Dedifferentiated amniotic fluid mesenchymal stem cell (primary cell): ENCODE data around the gene STK38L.

Experiments
- DNase-seq: peaks from one replicate; pipeline ENCODE4 v3.0.0-alpha.2; 2016; ENCODE audit errors: extremely low spot score

STK38L gene

DNA sequence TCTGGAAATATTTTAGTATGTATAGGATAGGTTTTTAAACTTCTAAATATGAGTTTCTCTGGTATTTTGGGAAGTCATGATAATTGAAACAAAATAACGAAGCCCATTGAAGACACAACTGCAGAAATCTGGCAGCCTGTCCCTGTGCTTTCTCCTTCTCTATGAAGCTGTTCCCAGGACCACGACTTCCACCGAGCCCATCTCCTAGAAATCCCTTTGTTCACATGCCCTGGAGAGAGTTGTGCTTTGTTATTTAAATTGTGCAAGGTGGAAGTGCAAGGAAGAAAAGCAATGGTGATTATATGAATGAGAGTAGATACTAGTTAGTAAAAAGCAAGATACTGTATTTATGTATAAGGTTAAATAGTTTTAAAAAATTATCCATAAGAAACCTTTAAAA lies 32.2 kb downstream of the STK38L start:
- DNase-seq = no peak

DNA sequence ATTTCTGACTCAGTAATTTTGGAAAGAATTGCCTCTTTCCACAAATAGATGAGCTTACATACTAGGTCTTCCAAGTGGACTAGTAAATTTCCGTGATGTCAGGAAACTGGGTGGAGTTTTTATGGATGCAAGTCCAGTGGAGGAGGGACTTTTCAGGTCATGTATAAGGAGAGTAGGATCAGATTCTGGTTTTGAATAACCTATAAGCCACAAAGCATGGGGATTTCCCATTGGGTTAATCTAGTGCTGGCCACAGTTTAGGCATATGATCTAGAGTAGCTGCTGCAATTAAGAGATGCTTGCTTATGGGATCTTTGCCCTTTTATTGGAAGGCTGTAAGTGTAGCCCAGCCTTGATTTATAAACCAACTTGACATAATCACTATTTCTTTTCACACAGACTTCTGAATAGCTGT lies 33.8 kb downstream of the STK38L start:
- DNase-seq = peak; percentile 92

DNA sequence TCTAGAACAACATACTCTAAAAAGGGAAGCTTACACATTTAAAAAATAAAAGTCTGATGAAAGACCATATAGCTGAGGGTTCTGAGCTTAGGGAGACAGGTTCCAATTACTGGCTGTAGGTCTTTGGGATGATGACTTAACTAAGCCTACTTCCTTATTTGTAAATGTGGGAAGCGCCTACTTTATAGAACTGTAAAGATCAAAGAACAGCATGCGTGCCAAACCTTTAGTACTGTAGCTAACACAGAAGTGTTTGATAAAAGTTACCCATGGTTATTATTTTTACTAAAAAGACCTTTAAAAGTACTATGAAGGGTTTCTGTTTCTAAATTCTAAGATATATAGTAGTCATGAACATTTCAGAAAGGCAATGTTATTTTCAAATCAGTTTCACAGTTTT lies 35.7 kb downstream of the STK38L start:
- no peak for DNase-seq

DNA sequence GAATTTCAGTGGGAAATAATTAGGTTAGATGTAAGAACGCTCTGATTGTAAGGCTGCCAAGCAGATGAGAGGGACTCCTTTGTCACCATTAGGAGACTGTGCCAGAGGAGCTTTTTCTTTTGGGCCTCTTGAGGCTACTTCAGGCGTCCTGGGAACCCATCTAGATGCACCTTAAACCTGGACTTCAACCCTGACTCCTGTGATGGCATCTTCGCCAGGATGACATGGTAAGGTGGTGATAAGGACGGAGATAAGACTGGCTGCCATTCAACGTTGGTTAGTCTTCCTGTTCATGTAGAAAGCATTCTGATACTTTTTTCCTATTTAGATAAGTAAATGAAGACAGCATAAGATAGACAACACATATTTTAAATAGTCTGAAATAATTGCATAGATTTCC lies 36.3 kb downstream of the STK38L start:
- no peak for DNase-seq

DNA sequence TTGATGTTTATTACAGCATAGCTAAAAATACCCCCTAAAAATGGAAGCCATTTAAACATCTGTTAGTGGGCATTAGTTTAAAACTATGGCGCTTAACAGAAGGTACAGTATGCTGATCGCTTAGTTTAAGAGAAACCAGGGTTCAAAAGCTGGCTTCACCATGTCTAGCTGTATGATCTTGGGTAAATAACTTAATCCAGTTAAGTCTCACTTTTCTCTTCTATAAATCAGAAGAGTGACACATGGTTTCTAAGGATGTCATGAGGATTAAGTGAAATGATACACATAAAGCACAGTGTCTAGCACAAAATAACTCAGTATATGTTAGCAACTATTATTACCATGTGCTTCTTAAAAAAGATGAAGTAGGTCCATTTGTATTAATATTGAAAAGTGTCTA lies 38.7 kb downstream of the STK38L start:
- no peak for DNase-seq

DNA sequence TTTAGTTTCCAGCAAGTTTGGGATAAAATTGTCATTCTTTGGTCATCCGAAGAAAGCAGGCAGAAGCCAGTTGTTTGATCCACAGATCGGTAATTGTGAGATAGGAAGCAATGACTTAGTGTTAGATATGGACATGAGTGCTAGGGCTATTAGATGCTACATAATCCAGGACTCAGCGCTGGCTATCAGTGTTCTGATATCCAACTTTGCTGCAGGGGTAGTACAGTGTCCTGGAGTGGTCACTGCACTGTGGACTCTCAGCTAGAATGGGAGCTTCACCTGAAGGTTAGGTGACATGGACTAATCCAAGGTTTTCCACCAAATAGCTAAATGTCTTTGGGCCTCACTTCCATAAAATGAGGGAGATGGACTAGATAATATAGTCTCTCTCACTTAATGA lies 39.9 kb downstream of the STK38L start:
- no peak for DNase-seq

DNA sequence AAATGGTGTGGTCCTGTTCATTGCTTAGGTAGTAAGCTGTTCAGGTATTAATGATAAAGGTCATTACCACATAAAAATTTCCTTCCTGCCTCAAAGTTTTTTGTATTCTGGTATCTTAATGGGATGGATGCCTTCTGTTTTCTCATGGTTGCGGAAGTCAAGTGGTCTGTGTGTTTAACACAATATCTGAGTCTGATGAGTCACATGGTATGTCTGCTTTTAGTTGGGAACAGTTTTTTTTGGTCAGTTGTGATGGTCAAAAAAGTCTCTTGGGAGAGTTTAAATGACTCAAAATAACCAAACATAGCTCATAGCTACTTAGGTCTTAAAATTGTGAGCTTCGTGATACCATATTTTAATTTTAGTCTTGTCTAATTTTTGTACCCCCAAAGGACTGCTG lies 40.7 kb downstream of the STK38L start:
- DNase-seq = no peak

DNA sequence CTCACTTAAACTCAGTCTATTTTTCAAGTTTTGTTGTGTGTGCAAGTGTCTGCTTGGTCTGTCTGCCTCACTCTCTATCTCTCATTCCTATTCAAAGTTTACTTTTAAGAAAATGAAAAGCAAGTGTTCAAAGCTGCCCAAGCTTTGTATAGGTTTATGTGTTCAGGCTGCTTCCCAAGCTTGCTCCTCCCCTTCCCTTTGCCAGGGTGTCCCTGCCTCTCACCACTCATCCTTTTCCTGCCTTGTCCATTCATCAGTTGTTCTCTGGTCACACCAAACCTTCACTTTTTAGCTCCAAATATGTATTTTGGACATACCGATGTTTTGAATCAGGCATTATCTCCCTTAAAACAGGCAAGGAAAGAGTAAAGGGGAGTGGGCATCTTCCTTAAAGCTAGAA lies 41.3 kb downstream of the STK38L start:
- no peak for DNase-seq

DNA sequence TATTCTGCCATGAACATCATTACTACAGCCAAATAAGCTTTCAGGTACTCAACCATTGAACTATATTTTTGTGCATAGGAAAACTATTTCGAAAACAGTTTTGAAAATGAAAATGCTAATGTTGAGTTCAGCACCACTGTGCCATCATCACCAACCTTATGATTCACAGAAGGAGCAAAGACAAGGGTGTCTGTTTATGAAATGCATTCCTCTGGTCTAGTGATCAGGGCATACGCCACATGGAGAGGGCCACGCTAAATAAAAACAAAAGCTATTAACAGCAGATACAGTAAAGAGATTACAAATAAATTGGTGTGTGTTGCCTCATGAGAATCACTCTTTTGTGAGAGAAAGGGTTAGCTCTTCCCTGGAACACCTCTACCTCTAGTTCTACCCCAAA lies 45.3 kb downstream of the STK38L start:
- DNase-seq = no peak

DNA sequence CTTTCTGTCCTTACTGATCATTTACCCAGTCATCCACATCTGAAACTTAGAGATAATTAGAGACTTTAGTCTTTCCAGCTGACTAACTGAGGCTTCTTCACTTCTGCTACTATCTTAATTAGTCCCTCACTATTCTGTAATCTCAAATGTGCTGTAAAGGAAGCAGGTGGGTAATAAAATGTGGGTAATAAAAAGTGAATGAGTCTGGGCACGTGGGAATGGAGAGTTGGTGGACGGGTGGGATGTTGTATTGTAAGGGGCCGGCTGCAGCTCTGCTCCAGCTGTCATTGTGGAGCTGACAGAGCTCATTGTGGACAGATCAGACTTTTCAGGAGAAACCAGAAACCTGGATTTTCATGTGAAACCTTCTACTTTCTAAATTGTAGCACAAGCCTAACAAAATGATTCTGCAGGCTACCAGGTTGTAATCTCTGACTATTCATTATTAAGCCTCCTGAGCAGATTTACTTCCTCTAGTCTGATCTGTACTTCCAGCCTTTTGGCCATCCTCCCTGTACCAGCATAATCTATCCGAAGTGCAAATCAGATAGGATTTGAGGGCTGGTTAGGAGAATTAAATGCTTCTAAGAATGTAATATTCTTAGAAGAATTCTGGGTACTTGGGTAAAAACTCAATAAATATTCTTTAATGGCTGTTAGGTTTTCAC lies 46.5 kb downstream of the STK38L start:
- DNase-seq = no peak

DNA sequence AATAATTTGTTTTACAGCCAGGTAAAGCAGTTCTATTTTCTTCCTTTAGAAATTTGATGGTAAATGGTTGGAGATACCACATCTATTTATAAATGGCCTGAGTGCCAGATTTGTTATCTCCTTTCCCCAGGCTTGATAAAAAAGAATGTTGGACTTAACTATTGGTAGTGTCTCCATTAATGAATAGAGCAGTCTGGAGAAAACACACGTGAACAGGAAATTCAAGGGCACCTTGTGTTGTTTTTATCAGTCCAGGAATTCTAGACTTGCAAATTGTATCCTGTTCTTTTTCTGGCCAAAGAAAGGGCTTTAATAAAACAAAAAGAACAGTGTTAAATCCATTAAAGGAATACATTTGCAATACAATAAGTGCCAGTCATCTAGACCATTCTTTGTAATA lies 47.8 kb downstream of the STK38L start:
- DNase-seq = no peak

DNA sequence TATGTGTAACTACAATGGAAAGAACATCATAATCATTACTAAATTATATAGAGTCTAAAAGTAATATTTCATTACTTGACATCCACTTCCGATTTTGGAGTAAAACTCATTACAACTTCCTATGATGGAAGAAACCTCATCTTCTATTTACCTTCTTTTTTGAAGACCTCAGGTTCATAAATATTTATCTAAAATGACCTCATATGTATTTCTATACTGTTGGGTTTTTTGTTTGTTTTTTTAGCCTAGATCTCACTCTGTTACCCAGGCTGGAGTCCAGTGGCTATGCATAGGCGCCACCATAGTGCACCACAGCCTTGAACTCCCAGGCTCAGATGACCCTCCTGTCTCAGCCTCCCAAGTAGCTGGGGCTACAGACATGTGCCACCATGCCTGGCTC lies 48.6 kb downstream of the STK38L start:
- no peak for DNase-seq

DNA sequence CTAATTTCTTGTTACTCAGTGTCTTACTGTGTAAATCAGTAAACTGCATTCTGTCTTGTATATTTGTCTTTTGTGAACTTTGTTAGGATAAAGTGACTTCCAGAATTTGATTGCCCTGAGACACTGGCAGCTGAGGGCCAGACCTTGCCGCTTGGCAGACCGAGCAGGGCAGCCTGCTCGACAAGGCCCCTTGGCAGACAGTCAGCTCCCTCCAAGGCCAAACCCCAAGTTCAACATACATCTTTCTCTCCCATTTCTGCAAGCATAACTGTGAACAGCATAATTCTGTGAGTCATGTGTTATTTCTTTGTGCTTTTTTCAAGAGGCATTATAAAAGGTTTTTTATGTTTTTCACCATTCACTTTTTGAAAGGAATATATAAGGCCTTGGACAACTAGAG lies 49.4 kb downstream of the STK38L start:
- no peak for DNase-seq

DNA sequence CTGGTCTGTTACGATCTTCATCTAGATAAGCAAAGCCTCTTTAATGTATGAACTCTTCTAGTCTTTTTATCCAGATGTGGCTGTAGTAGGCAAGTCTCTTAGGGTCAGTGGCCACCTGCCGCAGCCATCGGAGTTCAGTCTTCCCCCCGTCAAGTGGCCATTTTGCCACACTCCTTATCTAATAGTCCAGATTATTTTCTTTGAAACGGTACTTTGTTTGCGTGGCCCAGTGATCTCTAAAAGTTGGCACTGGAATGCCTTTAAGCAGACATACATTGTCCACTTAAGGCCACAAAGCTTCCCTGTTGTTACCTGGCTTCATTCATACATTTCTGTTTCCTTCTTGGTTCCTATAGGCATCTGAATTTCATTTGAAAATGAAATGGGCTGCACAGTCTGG lies 52.6 kb downstream of the STK38L start:
- no peak for DNase-seq

DNA sequence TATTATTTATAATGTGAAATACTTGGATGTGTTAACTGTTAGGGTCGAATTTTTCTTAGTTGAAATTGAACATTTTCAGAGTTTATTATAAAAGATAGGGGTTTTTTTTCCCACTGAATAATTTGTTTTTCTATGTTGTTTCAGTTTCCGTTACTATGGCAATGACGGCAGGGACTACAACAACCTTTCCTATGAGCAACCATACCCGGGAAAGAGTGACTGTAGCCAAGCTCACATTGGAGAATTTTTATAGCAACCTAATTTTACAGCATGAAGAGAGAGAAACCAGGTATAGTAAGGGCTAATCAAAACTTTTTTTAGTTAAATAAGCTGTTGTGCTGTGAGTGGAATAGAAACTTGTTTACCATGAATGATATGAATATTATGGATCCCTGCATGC lies 53.5 kb downstream of the STK38L start:
- no peak for DNase-seq

DNA sequence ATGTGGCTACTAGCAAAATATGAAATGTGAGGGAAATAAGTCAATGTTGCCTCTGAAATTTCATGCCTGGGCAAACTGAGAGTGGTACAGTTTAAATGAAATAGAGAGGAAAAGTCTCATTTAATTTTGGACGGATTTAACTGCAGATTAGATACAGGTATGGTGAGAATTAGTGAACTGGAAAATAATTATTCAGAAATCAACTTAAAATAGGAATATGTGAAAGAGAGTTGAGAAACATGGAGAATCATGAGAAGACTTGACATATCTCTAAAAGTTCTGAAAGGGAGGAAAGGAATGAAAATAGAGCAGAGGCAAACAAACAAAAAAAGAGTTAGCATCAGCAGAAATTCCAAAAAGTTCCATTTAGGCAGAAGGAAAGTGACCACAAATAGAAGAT lies 55.0 kb downstream of the STK38L start:
- DNase-seq = no peak

DNA sequence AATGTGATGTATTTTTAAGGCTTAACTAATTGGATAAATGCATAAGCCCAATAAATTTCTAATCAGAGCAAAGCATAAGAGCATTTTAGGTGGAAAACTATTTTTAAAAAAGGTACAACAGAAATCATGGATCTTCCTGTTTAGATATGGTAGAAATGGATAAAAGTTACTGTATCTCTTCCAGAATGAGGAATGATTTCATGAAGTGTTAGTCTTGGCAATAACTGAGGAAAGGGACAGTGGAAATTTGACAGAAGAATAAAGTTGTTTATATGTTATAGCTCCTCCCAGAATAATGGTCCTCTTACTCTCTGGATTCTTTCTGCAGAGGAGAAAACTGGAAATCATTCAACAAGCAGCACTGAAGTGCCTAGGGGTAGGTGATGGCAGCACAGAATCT lies 56.1 kb downstream of the STK38L start:
- DNase-seq = no peak

DNA sequence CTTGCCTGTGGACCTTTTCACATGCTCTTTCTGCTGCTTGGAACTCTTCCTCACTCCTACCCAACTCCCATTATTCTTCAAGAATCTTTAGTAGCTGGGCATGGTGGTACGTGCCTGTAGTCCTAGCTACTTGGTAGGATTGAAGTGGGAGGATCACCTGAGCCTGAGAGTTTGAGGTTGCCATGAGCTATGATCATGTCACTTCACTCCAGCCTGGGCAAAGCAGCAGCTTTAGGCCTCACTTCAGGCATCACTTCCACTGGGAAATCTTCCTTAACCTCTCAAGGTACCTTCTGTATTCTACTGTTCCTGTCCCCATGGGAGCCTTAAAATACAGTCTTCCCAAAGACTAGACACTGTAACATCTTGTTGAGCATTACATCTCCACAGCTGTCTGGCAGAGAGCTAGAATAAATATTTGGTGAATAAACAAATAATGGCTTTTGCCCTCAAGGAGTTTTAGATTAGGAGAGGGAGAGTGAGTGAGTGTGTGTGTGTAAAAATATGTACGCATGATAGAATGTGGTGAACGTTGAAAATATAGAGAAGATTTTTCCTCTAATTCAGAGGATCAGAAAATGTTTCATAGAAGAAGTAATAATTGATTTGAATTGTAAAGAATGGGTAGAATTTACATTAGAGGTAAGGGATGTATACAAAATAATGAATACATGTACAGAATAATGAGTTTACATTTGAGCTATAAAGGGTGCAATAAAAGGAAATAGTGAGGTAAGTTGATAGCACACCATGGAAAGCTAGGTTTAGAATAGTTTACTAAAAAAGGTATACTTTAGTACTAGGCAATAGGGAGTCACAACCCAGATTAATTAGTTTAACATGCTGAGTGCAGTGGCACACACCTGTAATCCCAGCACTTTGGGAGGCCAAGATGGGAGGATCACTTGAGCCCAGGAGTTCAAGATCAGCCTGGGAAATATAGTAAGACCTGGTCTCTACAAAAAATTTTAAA lies 59.3 kb downstream of the STK38L start:
- DNase-seq = no peak

DNA sequence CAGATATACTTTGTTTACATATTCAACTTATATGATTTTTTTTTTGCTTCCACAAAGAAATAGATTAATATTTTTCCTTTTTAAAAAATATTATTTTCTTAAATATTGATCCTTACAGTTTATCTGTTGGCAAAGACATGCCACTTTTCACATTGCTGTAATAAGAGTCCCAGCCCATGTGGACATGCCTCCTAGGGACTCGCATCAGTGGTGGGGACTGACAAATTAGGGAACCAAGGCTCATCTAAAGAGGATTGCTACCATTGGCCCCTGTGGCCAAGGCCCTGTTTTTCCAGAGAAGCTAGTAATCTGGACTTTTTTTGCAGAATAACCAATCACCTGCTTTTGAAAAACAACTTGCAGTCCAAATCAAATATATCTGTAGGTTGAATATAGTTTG lies 60.8 kb downstream of the STK38L start:
- DNase-seq = no peak

DNA sequence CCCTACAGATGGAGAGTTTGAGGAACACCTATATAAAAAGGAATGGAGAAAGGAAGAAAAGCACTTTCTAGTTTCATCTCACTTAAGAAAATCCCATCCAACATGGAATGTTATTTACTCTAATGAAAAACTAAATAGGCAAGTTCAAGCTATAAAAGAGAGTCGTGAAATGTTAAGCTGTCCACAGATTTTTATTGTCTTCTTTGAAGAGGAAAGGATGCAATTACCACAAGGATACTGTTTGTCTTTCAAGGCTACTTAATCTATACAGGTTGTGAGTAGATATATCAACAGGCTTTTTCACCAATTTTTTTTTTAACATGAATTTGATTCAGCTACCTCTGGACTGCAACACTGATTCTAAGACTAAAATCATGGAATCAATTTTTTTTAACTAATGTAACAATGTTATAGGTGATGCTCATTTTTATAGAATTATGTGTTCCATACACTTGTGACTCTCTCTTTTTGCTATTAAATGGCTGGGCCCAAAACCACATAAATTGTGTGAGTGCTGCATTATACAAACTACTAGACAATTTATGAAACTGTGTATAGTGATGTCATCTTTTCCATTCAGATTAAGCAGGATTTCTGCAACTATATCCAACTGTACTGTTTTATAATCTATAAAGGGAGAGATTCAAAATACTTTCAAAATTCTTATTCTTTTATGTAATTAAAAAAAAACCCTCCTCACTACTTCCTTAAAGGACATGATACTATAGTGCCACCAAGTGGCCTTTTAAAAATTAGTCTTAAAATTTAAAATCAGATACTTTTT lies 61.8 kb downstream of the STK38L start:
- DNase-seq = peak; percentile 78

DNA sequence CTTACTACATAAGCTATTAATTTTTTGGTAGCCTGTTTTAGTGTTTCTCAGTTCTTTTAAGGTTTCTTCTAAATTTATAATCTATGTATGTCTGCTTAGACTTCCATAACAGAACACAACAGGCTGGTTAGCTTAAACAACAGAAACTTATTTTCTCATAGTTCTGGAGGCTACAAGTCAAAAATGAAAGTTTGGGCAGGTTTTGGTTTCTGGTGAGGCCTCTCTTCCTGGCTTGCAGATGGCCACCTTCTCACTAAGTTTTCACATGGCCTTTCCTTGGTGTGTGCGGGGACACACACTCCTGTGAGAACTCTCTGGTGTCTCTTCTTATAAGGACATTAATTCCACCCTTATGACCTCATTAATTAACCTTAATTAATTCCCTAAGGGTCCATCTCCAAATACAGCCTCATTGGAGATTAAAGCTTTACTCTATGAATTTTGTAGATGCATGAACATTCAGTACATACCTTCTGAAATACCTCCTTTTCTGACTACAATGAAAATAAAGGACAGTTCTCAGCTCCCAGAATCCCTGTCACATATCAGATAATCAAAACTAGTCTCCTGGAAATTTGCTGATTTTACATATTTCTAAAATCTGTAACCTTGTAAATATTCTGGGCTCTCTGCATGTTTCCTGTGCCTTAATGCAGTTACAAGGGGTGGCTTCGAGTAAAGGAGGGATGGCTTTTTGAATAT lies 65.4 kb downstream of the STK38L start:
- no peak for DNase-seq

DNA sequence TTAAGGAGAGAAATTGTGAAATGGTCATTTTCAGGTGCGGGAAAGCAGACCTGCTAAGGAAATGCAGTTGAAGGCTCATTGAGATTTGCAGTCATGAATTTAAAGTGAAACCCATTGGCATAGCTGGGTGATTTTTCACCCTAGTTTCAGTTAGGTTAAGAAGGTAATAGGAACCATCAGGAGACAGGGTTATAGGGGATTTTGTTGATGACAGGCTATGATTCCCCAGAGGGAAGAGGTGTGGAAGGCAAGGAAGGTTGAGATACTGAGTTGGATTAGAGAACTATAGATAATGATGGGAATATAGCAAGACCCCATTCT lies 65.9 kb downstream of the STK38L start:
- DNase-seq = no peak
